Trophoblast cell (in vitro differentiated cells and primary cell): ENCODE data around the gene PRSS36.

Experiments
- DNase-seq, 2 donors: peaks; one replicate each; pipeline ENCODE4 v3.0.0-alpha.2; 2016
- H2AFZ ChIP-seq: 2 replicates; pipeline ENCODE4 v1.6.1; 2013; ENCODE audit warnings: low read length, moderate library complexity, mild to moderate bottlenecking; ENCODE audit not compliant: insufficient read depth, poor library complexity
- H2AK5ac ChIP-seq: 2 replicates; pipeline ENCODE4 v1.6.1; 2013; ENCODE audit warnings: mild to moderate bottlenecking, low read length
- H2BK120ac ChIP-seq: 2 replicates; pipeline ENCODE4 v1.6.1; 2013; ENCODE audit warnings: low read length, mild to moderate bottlenecking, moderate library complexity; ENCODE audit not compliant: insufficient read depth, poor library complexity
- H2BK12ac ChIP-seq: 2 replicates; pipeline ENCODE4 v1.6.1; 2013; ENCODE audit warnings: mild to moderate bottlenecking, low read length, moderate library complexity
- H2BK5ac ChIP-seq: 2 replicates; pipeline ENCODE4 v1.6.1; 2013; ENCODE audit warnings: low read length, low read depth, moderate library complexity, mild to moderate bottlenecking; ENCODE audit not compliant: poor library complexity
- H3K14ac ChIP-seq: 2 replicates; pipeline ENCODE4 v1.6.1; 2013; ENCODE audit warnings: mild to moderate bottlenecking, low read length
- H3K18ac ChIP-seq: 2 replicates; pipeline ENCODE4 v1.6.1; 2013; ENCODE audit warnings: mild to moderate bottlenecking, low read length
- H3K23ac ChIP-seq: 2 replicates; pipeline ENCODE4 v1.6.1; 2013; ENCODE audit warnings: low read length
- H3K27ac ChIP-seq: 2 replicates; pipeline ENCODE4 v1.5.1; 2013; ENCODE audit warnings: low read depth, mild to moderate bottlenecking, inconsistent platforms, low read length, moderate library complexity
- H3K27me3 ChIP-seq: 2 replicates; pipeline ENCODE4 v1.6.1; 2013; ENCODE audit warnings: inconsistent platforms, mild to moderate bottlenecking, low read length, moderate library complexity; ENCODE audit not compliant: insufficient read depth
- H3K36me3 ChIP-seq, 2 experiments: 1 replicate in 1 of 2; 2 replicates in 1 of 2; pipeline ENCODE4 v1.6.1; 2013; ENCODE audit warnings: low read length in 2 of 2, mild to moderate bottlenecking in 2 of 2, moderate library complexity in 1 of 2; ENCODE audit not compliant: insufficient read depth in 2 of 2, control insufficient read depth in 1 of 2
- H3K4ac ChIP-seq: 2 replicates; pipeline ENCODE4 v1.6.1; 2013; ENCODE audit warnings: low read depth, mild to moderate bottlenecking, low read length, moderate library complexity
- H3K4me1 ChIP-seq, 2 experiments: 1 replicate in 1 of 2; 2 replicates in 1 of 2; pipeline ENCODE4 v1.6.1; 2013; ENCODE audit warnings: low read length in 2 of 2, mild to moderate bottlenecking in 2 of 2, moderate library complexity in 1 of 2; ENCODE audit not compliant: insufficient read depth in 2 of 2, control insufficient read depth in 1 of 2
- H3K4me2 ChIP-seq: 2 replicates; pipeline ENCODE4 v1.6.1; 2013; ENCODE audit warnings: inconsistent platforms, mild to moderate bottlenecking, low read length, moderate library complexity
- H3K4me3 ChIP-seq: 2 replicates; pipeline ENCODE4 v1.5.1; 2013; ENCODE audit warnings: mild to moderate bottlenecking, low read depth, low read length, inconsistent platforms
- H3K79me1 ChIP-seq: one replicate; pipeline ENCODE4 v1.6.1; 2013; ENCODE audit warnings: low read length
- H3K79me2 ChIP-seq: 2 replicates; pipeline ENCODE4 v1.6.1; 2013; ENCODE audit warnings: low read length, mild to moderate bottlenecking; ENCODE audit not compliant: control insufficient read depth, insufficient read depth, poor library complexity
- H3K9ac ChIP-seq: 2 replicates; pipeline ENCODE4 v1.6.1; 2013; ENCODE audit warnings: mild to moderate bottlenecking, low read length
- H3K9me3 ChIP-seq: 2 replicates; pipeline ENCODE4 v1.6.1; 2013; ENCODE audit warnings: low read depth, mild to moderate bottlenecking, control low read depth, inconsistent platforms, low read length; ENCODE audit not compliant: insufficient read depth
- H4K12ac ChIP-seq: 2 replicates; pipeline ENCODE4 v1.6.1; 2013; ENCODE audit warnings: low read depth, mild to moderate bottlenecking, low read length, moderate library complexity
- H4K8ac ChIP-seq: 2 replicates; pipeline ENCODE4 v1.6.1; 2013; ENCODE audit warnings: low read depth, mild to moderate bottlenecking, low read length, moderate library complexity
- H4K91ac ChIP-seq: one replicate; pipeline ENCODE4 v1.6.1; 2013; ENCODE audit warnings: low read depth, mild to moderate bottlenecking, low read length, moderate library complexity
- WGBS: extraction: QIAGEN DNeasy Blood & Tissue Kit; methylation state at CpG from one replicate; pipeline ENCODE4 v1.1.7; 2013; ENCODE audit warnings: missing lambda C conversion rate; ENCODE audit not compliant: insufficient read length, insufficient coverage; ENCODE audit errors: extremely low coverage; 5-methylcytosine and 5-hydroxymethylcytosine counted together

PRSS36 gene

DNA sequence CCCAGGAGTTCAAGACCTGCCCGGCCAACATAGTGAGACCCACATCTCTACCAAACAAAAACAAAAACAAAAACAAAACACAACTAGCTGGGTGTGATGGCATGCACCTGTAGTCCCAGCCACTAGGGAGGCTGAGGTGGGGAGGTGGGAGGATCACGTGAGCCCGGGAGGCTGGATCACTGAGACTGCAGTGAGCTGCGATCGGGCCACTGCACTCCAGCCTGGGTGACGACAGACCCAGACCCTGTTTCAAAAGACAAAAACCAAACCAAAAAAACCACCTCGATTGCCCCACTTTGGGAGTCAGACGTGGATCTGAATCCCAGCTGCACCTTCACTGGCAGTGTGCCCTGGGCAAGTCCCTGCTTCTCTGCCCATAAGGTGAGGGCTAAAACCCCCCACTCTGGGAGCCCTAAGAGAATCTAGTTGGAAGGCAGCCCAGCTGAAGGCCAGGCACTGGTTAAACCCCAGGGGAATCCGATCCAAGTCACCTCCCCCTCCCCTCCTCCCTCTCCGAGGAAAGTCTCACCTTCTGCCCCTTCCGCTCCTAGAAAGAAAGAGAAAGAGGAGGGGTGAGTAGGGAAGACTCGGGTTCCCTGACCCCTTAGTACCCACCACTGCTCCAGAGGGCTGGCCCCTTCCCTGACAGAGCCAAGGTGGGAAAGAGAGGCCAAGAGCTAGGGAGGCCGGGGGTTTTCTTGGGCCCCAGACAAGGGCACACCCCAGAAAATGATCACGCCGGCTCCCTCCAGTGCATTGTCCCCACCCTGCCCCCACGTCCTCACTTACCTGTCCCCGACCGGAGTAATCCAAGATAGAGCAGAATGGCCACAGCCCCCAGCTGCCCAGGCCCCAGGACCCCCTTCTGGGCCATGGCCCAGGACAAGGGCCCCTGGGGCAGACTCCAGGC lies 15.0 kb downstream of the PRSS36 start:
- peak; percentile 46 to 69 for DNase-seq
- WGBS, result no CpG with 5 or more reads among the region's 18 CpGs

GRCh38 chr16:31134091-31134571 lies 15.7 kb downstream of the PRSS36 start:
- H2BK12ac ChIP-seq, result no peak overlapping the region
- H3K9me3 ChIP-seq, result peaks cover 6% of the 10 kb centered on the region
- H3K4me1 ChIP-seq, result peaks cover 52 to 56% of the 10 kb centered on the region in 2 experiments
- H3K14ac ChIP-seq, result no peak overlapping the region
- peaks cover 29% of the 10 kb centered on the region for H3K79me1 ChIP-seq
- H4K12ac ChIP-seq, result no peak overlapping the region
- H3K79me2 ChIP-seq, result peaks cover 17% of the 10 kb centered on the region
- H4K91ac ChIP-seq, result no peak overlapping the region
- peak overlapping the region; percentile 80 for H3K4me3 ChIP-seq
- H3K27me3 ChIP-seq, result no peaks in the 10 kb centered on the region
- H4K8ac ChIP-seq, result no peak overlapping the region
- WGBS, result no CpG with 5 or more reads among the region's 5 CpGs
- H2BK120ac ChIP-seq, result no peak overlapping the region
- H2BK5ac ChIP-seq, result no peak overlapping the region
- H3K9ac ChIP-seq, result no peak overlapping the region
- H2AFZ ChIP-seq, result no peak overlapping the region
- peak overlapping the region; percentile 96 for H3K4ac ChIP-seq
- no peak overlapping the region for H3K23ac ChIP-seq
- peak in 1 of 2 donors; percentile 16 for DNase-seq
- peak overlapping the region; percentile 88 for H3K4me2 ChIP-seq
- H3K36me3 ChIP-seq, result peaks cover 26 to 32% of the 10 kb centered on the region in 2 experiments
- H2AK5ac ChIP-seq, result no peak overlapping the region
- H3K18ac ChIP-seq, result no peak overlapping the region
- no peak overlapping the region for H3K27ac ChIP-seq

More for the DNA sequence above, 15.0 kb downstream of the PRSS36 start:
- Histone ChIP-seq H3K4me2 (peak overlapping the region; percentile 88), H4K12ac (peak overlapping the region; percentile 57), H2AFZ (peak overlapping the region; percentile 40), H3K18ac (peak overlapping the region; percentile 82), H3K36me3 (peaks cover 26 to 32% of the 10 kb centered on the region in 2 experiments), H3K4ac (peak overlapping the region; percentile 96), H3K14ac (peak overlapping the region; percentile 85), H4K8ac (peak overlapping the region; percentile 79), H3K27ac (peak overlapping the region; percentile 60), H3K23ac (no peak overlapping the region), H3K4me3 (peak overlapping the region; percentile 80), H2BK5ac (peak overlapping the region; percentile 39), H2BK120ac (peak overlapping the region; percentile 77), H3K9me3 (peaks cover 6% of the 10 kb centered on the region), H4K91ac (peak overlapping the region; percentile 87), H3K79me1 (peaks cover 32% of the 10 kb centered on the region), H2AK5ac (peak overlapping the region; percentile 14), H3K79me2 (peaks cover 17% of the 10 kb centered on the region), H3K27me3 (no peaks in the 10 kb centered on the region), H3K4me1 (peaks cover 52 to 59% of the 10 kb centered on the region in 2 experiments), H2BK12ac (no peak overlapping the region), H3K9ac (peak overlapping the region; percentile 74)

DNA sequence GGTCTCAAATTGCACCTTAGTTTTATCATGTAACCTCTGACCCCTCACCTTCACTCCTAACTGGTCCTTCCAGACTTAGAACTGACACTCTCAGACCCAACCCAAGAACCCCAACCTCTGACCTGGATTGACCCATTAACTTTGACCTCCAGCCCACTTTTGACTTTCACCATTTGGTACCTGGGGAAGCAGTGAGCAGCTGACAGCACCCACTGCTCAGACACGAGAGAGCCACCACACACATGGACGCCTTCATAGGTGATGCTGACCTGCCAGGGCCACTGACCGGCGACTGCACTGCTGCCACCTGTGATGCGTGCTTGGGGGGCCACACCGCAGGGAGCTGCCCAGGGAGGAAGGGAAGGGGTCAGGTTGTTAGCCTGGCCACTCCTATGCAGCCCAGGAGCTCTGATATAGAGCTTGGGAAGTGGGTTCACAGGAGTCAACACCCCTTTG lies 16.8 kb downstream of the PRSS36 start:
- Histone ChIP-seq H3K27ac (no peak overlapping the region), H3K4me1 (peaks cover 42 to 45% of the 10 kb centered on the region in 2 experiments), H4K12ac (no peak overlapping the region), H2AK5ac (no peak overlapping the region), H2BK12ac (no peak overlapping the region), H4K91ac (no peak overlapping the region), H3K4ac (peak overlapping the region; percentile 96), H3K18ac (no peak overlapping the region), H2BK5ac (no peak overlapping the region), H3K4me2 (no peak overlapping the region), H3K4me3 (no peak overlapping the region), H2AFZ (no peak overlapping the region), H3K23ac (no peak overlapping the region), H3K27me3 (no peaks in the 10 kb centered on the region), H3K79me2 (peaks cover 17% of the 10 kb centered on the region), H3K36me3 (peaks cover 26 to 32% of the 10 kb centered on the region in 2 experiments), H3K9me3 (peaks cover 2% of the 10 kb centered on the region), H4K8ac (no peak overlapping the region), H3K79me1 (peaks cover 20% of the 10 kb centered on the region), H3K14ac (no peak overlapping the region), H3K9ac (no peak overlapping the region), H2BK120ac (no peak overlapping the region)
- no CpG with 5 or more reads among the region's 6 CpGs for WGBS
- DNase-seq, result no peak

DNA sequence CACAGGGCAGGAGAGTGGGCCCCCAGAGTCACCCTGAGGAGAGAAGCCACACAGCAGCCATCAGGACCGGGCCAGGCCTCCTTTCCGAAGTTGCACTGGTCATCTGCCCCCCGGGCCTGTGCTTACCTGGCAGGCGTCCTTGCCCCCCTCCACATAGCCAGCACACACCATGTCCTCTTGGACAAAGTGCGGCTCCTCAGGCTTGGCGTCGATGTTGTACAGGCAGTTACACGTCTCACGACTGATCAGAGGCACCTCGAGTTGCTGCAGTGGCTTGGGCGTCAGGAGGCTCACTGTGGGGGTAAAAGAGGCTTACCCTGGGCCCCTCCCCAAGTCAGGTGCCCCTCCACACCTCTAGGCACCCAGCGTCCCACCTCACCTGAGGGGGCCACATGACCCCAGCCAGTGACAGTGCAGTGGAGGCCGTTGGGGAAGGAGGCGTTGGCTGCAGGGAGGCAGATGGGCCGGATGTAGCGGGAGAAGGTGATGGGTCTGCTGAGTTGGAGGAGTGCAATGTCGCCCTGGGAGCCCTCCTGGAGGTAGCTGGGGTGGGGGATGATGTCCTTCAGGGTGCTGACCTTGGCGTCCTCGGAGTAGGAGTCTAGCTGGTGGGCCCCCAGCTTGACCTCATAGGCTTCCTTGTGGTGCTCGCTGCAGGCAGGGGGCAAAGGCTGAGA lies 17.4 kb downstream of the PRSS36 start:
- H4K12ac ChIP-seq, result no peak overlapping the region
- H3K27me3 ChIP-seq, result no peaks in the 10 kb centered on the region
- no peak overlapping the region for H3K4me3 ChIP-seq
- no peak overlapping the region for H2BK5ac ChIP-seq
- H2AFZ ChIP-seq, result no peak overlapping the region
- H2BK12ac ChIP-seq, result no peak overlapping the region
- H3K4me2 ChIP-seq, result no peak overlapping the region
- H3K18ac ChIP-seq, result no peak overlapping the region
- H3K14ac ChIP-seq, result no peak overlapping the region
- no CpG with 5 or more reads among the region's 20 CpGs for WGBS
- DNase-seq, result no peak
- peaks cover 17% of the 10 kb centered on the region for H3K79me2 ChIP-seq
- H3K23ac ChIP-seq, result no peak overlapping the region
- no peak overlapping the region for H2BK120ac ChIP-seq
- H4K8ac ChIP-seq, result no peak overlapping the region
- H2AK5ac ChIP-seq, result no peak overlapping the region
- H3K4me1 ChIP-seq, result peaks cover 40 to 44% of the 10 kb centered on the region in 2 experiments
- peaks cover 31 to 35% of the 10 kb centered on the region in 2 experiments for H3K36me3 ChIP-seq
- H4K91ac ChIP-seq, result no peak overlapping the region
- H3K4ac ChIP-seq, result no peak overlapping the region
- peaks cover 20% of the 10 kb centered on the region for H3K79me1 ChIP-seq
- H3K27ac ChIP-seq, result no peak overlapping the region
- H3K9me3 ChIP-seq, result peaks cover 2% of the 10 kb centered on the region
- no peak overlapping the region for H3K9ac ChIP-seq
